G401 (cell line): ENCODE data around the gene L3HYPDH. TPM values are rescaled to one million over a fixed set of nuclear protein-coding genes. Genes with fewer than 3 reads are reported as not detected.
A peak's percentile ranks its signal among the peaks of the same experiment; 100 is the strongest.

Experiments
- DNase-seq: peaks from one replicate; pipeline ENCODE4 v3.0.0-alpha.2; 2015; ENCODE audit warnings: low spot score
- in situ Hi-C: cut with HindIII; loops from 2 replicates; pipeline ENCODE4 v1.10.0; 2016; ENCODE audit warnings: low sequenced_read_pairs, mixed read lengths
- total RNA-seq: library from RNA; depleted of rRNA; stranded (reverse); fragments of >200 nt; shearing (Covaris generic); gene quantifications from 2 replicates; pipeline ENCODE4 v1.2.3, GENCODE V29; 2014; rRNA removed

Gene L3HYPDH
- total RNA-seq: 19.4 and 26.6 TPM in 2 replicates

GRCh38 chr14:59483819-59484638 is at the start of gene L3HYPDH, which contains the start of gene JKAMP:
Gene L3HYPDH (minus strand): TSS chr14:59484408. CDS start chr14:59484316, 92 bp downstream.
Gene JKAMP (plus strand): TSS chr14:59484517. CDS start chr14:59484590, 73 bp downstream.
- in situ Hi-C loops: no loop called here
- peak; percentile 93 for DNase-seq

- no peak for DNase-seq
- in situ Hi-C loops: no loop called here
Measured at GRCh38 chr14:59532419-59532818, 48.2 kb upstream of the L3HYPDH start.

GRCh38 chr14:59530349-59530748 is 46.1 kb upstream of the L3HYPDH start:
- in situ Hi-C loops: no loop called here
- no peak for DNase-seq

DNA sequence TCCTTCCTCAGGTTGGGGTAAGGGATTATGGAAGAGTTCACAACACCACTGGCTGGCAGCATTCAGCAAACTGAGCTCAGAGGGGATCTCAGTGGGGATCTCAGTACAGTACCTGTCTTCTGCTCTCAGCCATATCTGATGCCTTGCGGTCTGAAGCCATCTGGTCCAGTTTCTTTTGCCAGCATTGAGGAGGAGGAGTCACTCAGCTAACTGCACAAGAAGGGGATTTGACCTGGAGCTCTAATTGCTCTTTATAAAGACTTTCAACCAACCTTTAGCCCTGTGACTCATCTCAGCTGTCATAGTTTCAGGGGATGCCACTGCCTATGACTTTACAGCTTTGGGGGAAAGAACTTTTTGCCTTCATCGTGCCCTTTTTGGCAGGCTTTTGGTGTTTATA is 45.0 kb upstream of the L3HYPDH start:
- in situ Hi-C loops: no loop called here
- peak; percentile 92 for DNase-seq

DNA sequence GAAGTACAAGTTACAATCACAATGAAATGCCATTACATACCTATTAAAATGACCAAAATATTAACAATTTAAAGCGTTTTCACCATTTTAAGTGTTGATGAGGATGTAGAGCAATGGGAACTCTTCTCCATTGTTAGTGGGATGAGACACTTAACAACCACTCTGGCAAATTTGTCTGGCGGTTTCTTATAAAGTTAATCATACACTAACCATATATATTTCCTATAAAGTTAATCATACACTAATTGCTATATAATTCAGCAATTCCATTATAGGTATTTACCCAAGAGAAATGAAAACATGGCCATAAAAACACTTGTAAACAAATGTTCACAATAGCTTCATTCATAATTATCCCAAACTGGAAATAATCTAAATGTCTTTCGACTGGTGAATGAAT is 36.0 kb upstream of the L3HYPDH start:
- no peak for DNase-seq
- in situ Hi-C loops: no loop called here

DNA sequence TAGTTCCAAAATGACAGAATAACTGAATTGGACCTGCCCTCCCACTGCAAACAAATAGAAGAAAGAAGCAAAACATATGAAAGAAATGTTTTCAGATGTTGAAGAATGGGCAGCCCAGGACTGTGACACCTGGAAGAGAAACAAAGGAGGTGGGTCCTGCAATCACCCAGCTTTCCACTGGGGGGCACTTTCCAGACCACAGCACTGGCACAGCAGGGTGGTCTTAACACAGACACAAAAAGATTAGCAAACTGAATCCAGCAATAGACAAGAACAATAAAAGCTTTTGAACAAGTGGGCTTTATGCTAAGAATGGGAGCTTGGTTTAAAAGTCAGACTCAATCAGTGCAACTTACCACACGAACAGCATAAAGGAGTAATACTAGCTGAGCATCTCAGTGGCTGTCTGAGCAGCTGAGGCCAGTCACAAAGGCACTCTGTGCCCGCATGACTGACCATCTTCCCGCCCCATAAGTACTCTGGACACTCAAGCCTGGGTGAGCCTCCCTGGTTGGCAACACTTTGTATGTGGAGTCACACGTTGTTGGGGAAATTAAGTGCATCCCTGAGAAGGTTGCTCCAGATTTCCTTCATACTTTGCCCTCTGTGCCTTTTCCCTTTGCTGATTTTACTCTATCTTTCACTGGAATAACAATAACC is 27.8 kb upstream of the L3HYPDH start:
- peak; percentile 69 for DNase-seq
- in situ Hi-C loops: no loop called here

DNA sequence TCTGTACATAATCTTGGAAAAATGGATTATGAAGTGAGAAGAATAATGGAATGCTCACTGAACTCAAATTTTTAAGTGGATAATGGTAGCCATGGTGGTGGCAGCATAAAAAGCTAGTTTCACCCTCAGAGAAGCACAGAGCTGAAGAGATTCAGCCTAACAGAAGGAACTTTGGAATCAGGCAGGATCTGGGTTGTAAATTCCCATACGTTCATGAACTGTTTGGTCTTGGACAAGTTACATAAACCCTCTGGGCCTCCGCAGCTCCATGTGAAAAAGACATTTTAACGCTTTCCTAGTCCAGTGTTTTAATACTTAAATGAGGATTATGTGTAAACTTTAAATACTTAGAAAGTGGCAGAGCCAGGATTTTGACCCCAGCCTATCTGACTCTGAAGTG is 26.8 kb upstream of the L3HYPDH start:
- no peak for DNase-seq
- in situ Hi-C loops: no loop called here

- no peak for DNase-seq
- in situ Hi-C loops: no loop called here
Measured at GRCh38 chr14:59510001-59510400, 25.8 kb upstream of the L3HYPDH start.

DNA sequence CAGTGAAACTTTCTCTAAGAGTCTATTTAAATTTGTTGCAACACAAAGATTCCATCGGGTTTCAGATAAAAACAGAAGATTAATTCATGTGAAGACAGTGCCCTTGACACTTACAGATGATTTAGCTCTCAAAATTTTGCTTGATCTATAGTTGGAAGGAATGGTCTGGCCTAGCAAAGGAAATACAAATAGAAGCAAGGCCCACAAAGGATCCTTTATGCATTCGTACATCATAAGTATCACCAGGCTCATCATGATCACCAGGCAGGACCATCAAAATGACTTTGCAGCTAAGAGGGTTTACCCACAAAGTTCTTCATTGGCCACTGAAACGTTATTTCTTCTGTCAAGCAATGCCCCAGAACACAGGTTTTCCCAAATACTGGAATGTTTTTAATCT is 24.9 kb upstream of the L3HYPDH start:
- in situ Hi-C loops: no loop called here
- no peak for DNase-seq

DNA sequence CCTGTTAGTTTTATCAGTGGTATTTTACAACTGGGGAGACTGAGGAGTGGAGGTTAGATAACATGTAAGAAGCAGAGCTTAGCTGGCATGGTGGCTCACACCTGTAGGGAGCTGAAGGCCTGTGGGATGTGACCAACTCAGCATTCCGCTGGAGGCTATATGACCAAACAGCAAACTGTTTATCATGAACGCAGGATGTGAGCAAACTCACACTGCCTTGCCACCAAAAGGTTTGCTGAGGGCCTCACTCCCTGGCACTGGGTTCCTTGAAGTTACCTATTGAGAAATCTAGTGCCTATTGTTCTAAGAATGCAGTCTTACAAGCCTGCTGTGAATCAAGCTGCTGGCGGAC is 23.5 kb upstream of the L3HYPDH start:
- in situ Hi-C loops: no loop called here
- DNase-seq: no peak

DNA sequence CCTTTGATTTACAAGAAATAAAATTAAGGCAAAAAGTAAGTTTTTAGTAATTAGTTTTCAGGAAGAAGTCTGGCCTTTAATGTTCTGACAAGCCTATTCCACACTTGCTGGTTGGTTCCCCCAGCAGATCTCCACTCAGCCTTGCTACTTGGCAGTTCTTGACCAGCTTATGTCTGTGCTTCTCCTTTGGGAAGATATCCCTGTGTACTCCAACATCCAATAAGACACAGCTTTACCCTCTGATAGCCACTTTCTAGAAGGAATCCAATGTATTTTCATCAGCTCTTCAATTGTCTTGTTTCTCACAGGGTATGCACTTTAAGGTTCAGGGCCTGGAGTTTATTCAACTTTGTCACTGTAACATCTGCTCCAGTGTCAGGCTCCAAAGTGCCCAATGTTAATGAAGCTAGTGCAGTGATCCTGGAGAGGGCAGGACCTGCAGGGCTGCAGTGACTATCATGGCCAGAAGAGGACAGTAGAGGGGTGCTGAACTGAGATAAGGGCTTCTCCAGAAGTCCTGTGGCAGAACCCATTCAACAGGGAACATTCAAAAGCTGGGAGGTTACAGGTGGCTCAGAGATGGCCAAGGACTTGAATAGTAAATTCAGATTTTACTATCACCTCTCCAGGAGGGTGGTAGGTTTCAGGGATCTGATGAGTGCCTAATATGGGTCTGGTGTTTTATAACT is 23.0 kb upstream of the L3HYPDH start:
- in situ Hi-C loops: no loop called here

DNA sequence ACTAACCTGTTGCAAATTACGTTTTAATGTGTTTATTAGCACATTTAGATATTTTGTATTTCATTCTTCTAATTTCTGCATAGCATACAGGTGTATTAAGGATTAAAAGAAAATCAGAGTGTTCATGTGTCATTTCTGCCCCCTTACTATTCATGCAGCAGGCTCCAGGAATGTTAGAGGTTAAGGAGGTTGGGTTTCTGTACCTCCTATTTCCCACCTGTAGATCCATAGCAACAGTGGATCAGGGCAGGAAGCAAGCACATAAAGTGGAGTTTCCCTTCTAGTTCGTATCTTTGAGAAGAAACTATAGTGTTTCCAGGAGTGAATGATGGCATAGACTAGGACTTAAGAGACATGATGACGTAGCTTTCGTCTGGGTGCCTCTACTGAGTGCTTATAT is 19.0 kb upstream of the L3HYPDH start:
- DNase-seq: no peak
- in situ Hi-C loops: no loop called here

More for the DNA sequence above, 23.0 kb upstream of the L3HYPDH start:
- peak; percentile 79 for DNase-seq

- in situ Hi-C loops: no loop called here
- DNase-seq: no peak
Measured at GRCh38 chr14:59500732-59501131, 16.5 kb upstream of the L3HYPDH start.

GRCh38 chr14:59492384-59492783 is 8.2 kb upstream of the L3HYPDH start:
- in situ Hi-C loops: no loop called here

DNA sequence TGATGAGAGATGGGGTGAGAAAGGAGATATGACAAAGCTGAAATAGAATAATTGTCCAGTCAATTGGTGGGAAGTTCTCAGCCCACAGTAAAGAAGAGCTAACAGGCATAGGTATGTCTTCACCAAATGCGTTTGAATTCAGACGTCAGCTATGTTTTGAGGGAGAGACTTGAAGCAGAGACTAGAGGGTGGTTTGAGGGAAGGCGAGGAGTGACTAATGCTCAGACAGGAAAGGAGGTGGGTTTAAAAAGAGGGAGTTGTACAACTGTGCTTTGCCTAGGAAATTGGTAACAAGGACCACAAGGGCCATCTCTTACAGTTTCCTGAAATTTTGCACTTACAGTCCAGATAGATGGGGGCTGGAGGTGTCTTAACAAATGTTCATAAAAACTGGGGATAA is 6.5 kb upstream of the L3HYPDH start:
- in situ Hi-C loops: no loop called here

More at GRCh38 chr14:59492384-59492783, 8.2 kb upstream of the L3HYPDH start:
- DNase-seq: no peak

GRCh38 chr14:59484639-59485175 is 499 bp upstream of the L3HYPDH start:
- no peak for DNase-seq

More for the DNA sequence above, 6.5 kb upstream of the L3HYPDH start:
- DNase-seq: no peak

GRCh38 chr14:59483363-59483762 is 845 bp downstream of the L3HYPDH start:
- peak; percentile 45 for DNase-seq

More at GRCh38 chr14:59484639-59485175, 499 bp upstream of the L3HYPDH start:
- in situ Hi-C loops: no loop called here

GRCh38 chr14:59482541-59483331 is 1.5 kb downstream of the L3HYPDH start:
- peak; percentile 61 for DNase-seq
- in situ Hi-C loops: no loop called here

More at GRCh38 chr14:59483363-59483762, 845 bp downstream of the L3HYPDH start:
- in situ Hi-C loops: no loop called here
